A549 treated with CORT108297 at 1 μM for 4 hours (cell line): ENCODE results near the gene NDN. TPM values are rescaled to one million over a fixed set of nuclear protein-coding genes. Genes with fewer than 3 reads are reported as not detected.

ENCODE experiments used
- total RNA-seq: library from RNA; stranded (reverse); fragments of 200-300 nt; extraction: Qiagen RNA extraction; gene quantifications from 5 replicates; pipeline ENCODE4 v1.2.3, GENCODE V29; 2022

NDN gene, protein sequence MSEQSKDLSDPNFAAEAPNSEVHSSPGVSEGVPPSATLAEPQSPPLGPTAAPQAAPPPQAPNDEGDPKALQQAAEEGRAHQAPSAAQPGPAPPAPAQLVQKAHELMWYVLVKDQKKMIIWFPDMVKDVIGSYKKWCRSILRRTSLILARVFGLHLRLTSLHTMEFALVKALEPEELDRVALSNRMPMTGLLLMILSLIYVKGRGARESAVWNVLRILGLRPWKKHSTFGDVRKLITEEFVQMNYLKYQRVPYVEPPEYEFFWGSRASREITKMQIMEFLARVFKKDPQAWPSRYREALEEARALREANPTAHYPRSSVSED
- 0.05 to 0.08 TPM (median 0.06 TPM) in 3 of 5 replicates, not detected in the others for total RNA-seq

DNA sequence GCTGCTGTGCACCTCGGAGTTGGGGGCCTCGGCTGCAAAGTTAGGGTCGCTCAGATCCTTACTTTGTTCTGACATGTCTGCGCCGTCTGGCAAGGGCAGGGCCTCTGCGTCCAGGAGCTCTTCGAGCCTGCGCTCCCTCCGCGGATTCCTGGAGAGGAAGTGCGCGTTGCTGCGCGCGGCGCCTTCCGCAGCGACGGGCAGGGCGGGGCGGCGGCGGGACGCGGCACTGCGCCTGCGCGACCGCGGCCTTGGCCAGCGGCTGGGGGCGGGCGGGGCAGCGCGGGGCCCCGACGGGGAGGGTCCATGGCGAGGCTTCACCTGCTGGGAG, at the start of gene NDN:
TSS of gene NDN (minus strand) at position 163 of the 328 bp plus-strand sequence. CDS start at position 75, 88 bp downstream.

GRCh38 chr15:23647421-23648370, 39.4 kb downstream of the NDN start, which contains the start of gene MAGEL2:
MAGEL2 (minus strand) TSS chr15:23647867; CDS start chr15:23647742, 125 bp downstream.

Other genes with a start within 250 kb of the NDN start
- gene GOLGA6L2, start 240.1 kb downstream of the NDN start, total RNA-seq: not detected in 5 replicates
- gene MKRN3, start 121.6 kb downstream of the NDN start, total RNA-seq: 1.5 to 2.8 TPM (median 2.5 TPM) in 5 replicates
- gene MAGEL2, start 39.4 kb downstream of the NDN start, total RNA-seq: 0.01 to 0.02 TPM in 2 of 5 replicates, not detected in the others